NCI-H2196 treated with DMSO at 0.1 percent for 48 hours (cell line): ENCODE data around the gene SNAP47.
"Not testable (repeated sequence)": the region's sequence is repeated elsewhere in the genome, so short reads cannot be mapped to it uniquely, and the experiment has no call there.

ENCODE experiments used
- DNase-seq: peaks from one replicate; lab custom pipeline; 2025; ENCODE audit not compliant: unreplicated experiment; lab: John Stamatoyannopoulos, UW

The SNAP47 gene

DNA sequence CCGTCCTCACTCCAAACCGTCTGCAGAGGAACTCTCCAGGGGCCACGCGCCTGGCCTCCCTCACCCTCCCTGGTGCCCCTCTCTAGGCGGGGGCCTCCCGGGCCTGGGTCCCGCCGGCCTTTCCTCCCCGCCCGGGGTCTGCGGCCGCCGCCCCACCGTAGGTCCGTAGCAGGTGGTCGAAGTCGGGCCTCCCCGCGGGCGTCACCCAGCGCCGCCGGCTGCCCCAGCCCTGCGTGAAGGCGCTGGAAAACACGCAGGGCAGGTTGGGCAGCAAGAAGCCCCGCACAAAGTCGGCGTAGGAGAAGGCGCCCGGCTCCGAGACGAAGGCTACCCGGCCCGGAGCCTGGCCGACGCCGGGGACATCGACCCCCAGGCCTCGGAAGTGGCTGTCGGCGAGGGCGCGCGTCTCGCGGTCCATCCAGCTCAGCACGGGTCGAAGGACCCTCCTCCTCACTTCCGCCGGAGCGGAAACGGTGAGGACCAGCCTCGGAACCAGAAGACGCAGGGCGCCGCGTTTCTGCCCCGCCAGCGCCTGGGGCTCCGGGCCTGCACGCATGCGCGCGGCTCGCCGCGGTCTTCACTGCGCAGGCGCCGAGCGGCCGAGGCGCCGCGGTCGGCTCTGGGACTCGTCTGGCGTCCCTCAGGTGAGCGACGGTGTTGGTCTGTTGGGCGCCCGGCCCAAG is at the start of gene SNAP47, which contains the start of gene JMJD4:
Gene SNAP47, plus strand, starts transcription at position 580 of the 683 bp plus-strand sequence. CDS start 12,302 bp downstream, outside the sequence.
Gene JMJD4, minus strand, starts transcription at position 447 of the 683 bp plus-strand sequence. Its CDS starts 29 bp downstream, at position 418.
- peak; percentile 80 for DNase-seq

DNA sequence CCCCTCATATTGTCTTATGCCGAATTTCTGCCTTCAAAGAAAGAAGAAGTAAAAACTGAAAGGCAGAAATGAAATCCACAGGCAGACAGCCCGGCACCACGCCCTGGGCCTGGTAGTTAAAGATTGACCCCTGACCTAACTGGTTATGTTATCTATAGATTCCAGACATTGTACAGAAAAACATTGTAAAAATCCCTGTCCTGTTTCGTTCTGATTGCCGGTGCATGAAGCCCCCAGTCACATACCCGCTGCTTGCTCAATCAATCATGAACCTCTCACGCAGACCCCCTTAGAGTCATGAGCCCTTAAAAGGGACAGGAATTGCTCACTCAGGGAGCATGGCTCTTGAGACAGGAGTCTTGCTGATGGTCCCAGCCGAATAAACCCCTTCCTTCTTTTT is 49.4 kb upstream of the SNAP47 start:
- no peak for DNase-seq

DNA sequence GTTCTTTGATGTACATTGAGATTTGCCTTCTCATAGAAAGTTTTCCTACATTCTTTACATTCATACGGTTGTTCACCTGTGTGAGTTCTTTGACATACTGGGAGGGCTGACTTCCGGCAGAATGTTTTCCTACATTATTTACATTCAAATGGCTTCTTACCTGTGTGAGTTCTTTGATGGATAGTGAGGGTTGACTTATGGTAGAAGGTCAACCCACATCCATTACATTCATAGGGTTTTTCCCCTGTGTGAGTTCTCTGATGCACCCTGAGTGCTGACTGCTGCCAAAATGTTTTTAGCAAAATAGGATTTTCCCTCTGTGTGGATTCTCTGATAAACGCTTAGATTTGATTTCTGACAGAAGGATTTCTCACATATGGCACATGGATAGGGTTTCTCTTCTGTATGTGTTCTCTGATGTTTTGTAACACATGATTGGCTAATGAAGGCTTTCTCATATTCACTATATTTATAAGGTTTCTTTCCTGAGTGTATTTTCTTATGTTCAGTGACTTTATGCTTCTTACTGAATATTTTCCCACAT is 37.8 kb upstream of the SNAP47 start:
- no peak for DNase-seq

- not testable (repeated sequence) for DNase-seq
These were observed 33.6 kb upstream of the SNAP47 start for GRCh38 chr1:227701631-227702030.

DNA sequence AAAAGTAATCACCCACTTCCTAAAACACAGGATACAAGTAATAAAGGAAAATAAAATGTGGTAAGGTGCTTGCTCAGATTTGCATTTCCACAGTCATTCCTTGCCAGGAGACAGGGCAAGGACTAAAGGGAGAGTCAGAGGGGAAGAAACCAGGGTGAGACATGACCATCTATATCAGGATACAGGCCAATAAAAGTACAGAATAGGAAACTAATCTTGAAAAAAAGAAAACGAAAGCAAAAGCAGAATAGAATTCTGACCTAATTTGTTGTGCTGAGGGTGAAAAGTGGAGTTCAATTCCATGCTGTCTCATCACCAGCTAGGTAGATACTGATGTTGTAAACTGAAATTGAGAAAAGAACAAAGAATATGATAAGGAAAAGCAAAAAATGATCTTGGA is 27.4 kb upstream of the SNAP47 start:
- DNase-seq = no peak

DNA sequence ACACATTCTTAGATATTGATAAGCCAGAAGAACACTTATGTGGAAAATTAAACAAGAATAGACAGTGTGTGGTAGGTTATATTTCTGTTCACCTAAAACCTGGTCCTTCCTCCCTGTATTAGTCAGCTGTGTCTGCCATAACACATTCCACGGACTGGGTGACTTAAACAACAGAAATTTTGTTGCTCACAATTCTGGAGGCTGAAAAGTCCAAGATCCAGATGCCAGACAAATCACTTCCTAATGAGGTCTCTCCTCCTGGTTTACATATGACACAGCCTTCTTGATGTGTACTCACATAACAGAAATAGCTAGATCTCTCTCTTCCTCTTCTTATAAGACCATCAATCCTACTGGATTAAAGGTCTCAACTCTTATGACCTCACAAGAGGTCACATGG is 25.8 kb upstream of the SNAP47 start:
- DNase-seq = no peak

GRCh38 chr1:227710474-227710873 is 24.8 kb upstream of the SNAP47 start:
- DNase-seq = not testable (repeated sequence)

GRCh38 chr1:227712648-227713047 is 22.6 kb upstream of the SNAP47 start:
- no peak for DNase-seq

GRCh38 chr1:227718932-227719331 is 16.3 kb upstream of the SNAP47 start:
- no peak for DNase-seq

- no peak for DNase-seq
These were observed 11.8 kb upstream of the SNAP47 start for GRCh38 chr1:227723474-227723873.

- DNase-seq = no peak
These were observed 10.2 kb upstream of the SNAP47 start for GRCh38 chr1:227725046-227725445.

DNA sequence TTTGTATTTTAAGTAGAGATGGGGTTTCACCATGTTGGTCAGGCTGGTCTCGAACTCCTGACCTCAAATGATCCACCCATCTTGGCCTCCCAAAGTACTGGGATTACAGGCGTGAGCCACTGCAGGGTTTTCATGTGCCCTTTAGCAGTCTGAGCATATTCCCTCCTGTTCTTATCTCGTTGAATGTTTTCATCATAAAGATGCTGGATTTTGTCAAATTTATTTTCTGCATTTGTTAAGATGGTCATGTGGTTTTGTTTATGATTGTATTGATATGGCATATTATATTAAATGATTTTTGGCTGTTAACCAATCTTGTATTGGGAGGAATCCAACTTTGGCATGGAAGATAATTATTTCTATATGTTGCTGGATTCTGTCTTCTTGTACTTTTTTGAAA is 8.9 kb upstream of the SNAP47 start:
- no peak for DNase-seq

- DNase-seq = no peak
These were observed 8.2 kb upstream of the SNAP47 start for GRCh38 chr1:227726924-227727599.

GRCh38 chr1:227728059-227728891 is 7.0 kb upstream of the SNAP47 start:
- peak; percentile 60 for DNase-seq

DNA sequence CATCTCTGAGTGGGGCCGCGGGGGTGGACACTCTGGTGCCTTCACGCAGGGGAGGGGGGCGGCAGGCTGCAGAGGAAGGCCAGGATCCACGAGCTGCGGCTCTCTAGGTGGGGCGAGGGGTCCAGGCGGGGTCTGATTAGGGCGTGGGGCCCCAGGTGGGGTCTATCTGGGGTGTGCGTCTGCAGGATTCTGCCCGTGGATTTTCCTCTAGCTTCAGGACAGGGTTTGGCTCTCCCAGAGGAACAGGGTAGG is 6.4 kb upstream of the SNAP47 start:
- DNase-seq = no peak

- DNase-seq = no peak
These were observed 5.9 kb upstream of the SNAP47 start for GRCh38 chr1:227729144-227729880.

DNA sequence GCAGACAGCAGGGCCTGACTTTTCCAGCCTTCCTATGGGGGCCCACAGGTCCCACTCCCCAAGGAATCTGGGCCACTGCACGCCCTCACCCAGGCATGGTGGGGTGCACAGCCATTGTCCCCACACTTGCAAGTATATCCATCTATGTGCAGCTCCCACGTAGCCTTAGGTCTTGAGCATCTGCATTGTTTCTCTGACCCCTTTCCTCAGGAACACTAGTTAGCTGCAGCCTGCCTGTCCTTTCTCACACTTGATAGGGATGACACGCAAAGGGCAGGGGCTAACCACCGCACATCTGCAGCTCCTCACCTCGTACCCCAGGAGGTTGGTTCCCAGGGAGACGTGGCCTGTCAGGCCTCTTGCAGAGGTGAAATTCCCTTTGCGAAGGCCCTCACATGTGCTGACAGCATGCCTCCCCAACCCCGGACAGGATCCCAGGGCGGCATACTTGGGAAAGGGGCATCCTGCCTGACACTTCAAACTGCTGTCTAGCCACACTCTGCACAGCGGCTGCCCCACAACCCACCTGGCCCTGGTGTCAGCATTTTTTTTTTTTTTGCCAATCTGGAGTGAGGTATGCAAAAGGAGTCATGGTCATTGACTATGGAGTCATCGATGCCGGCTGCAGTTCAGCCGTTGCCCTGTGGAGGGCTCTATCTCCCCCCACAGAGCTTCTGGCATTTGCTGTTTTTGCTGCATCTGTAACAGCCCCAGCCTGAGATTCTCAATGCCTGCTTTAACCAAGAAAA is 5.2 kb upstream of the SNAP47 start:
- DNase-seq = peak; percentile 39

GRCh38 chr1:227730630-227731151 is 4.5 kb upstream of the SNAP47 start:
- no peak for DNase-seq

DNA sequence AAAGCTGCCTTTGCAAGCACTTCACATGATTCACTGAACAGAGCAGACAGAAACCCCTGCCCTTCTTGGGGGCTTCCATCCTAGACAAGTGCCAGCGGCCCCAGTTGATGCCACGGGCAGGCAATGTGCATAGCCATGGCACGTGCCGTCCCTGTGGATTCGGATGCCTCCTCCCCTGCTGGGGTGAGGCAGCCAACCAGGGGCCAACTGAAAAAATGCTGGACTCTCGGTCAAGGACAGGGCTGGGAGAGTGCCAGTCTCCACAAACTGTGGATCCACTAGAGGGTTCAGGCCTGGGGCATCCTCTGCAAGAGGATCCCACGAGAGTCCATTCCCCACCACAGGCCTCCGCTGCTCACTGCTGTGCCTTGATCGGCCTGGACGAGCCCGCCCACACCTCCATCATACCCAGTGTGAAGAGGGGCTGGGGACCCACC is 4.0 kb upstream of the SNAP47 start:
- DNase-seq = no peak
